DOHH2 (cell line): Measurements from ENCODE around the gene JAG2.

Source experiments
- CTCF ChIP-seq: fragments of 200-600 bp; sonication (generic); IDR thresholded peaks from one replicate; pipeline ENCODE4 v1.5.1; 2014; ENCODE audit warnings: antibody characterized with exemption, mild to moderate bottlenecking, low read depth, low read length; ENCODE audit not compliant: poor library complexity, severe bottlenecking
- EZH2phosphoT487 ChIP-seq: fragments of 200-600 bp; sonication (generic); IDR thresholded peaks from 2 replicates; pipeline ENCODE4 v1.6.1; 2017; ENCODE audit warnings: borderline replicate concordance, mild to moderate bottlenecking, antibody characterized with exemption, low read length, moderate library complexity, mixed read lengths

GRCh38 chr14:105215602-105216001, 47.0 kb upstream of the JAG2 start:
- TF ChIP-seq CTCF (no peak), EZH2phosphoT487 (no peak)
